Kidney (tissue), 14 donors: Measurements from ENCODE around the gene CACNG1. TPM values are rescaled to one million over a fixed set of nuclear protein-coding genes. Genes with fewer than 3 reads are reported as not detected.

Experiments
- DNase-seq, 5 donors: peaks; one replicate each; pipeline ENCODE4 v3.0.0-alpha.2; 2013 to 2020
- FAIRE-seq: peaks from 2 replicates; lab custom pipeline; 2012; peaks lifted over from hg19 to GRCh38; lab: Jason Lieb, UNC
- H3K27ac ChIP-seq, 2 donors: one replicate each; pipeline ENCODE4 v1.7.0; 2013; ENCODE audit warnings: low read depth in 2 of 2, low read length in 2 of 2, inconsistent platforms in 1 of 2
- H3K27me3 ChIP-seq: one replicate; pipeline ENCODE4 v1.7.1; 2013; ENCODE audit warnings: low read length, inconsistent platforms; ENCODE audit not compliant: control insufficient read depth, insufficient read depth
- H3K36me3 ChIP-seq, 3 donors: one replicate each; pipeline versions ENCODE4 v1.7.0 to v1.7.1; 2013; ENCODE audit warnings: low read length in 3 of 3, control low read depth in 1 of 3, inconsistent platforms in 1 of 3; ENCODE audit not compliant: insufficient read depth in 3 of 3, control insufficient read depth in 2 of 3
- H3K4me1 ChIP-seq, 3 donors: one replicate each; pipeline versions ENCODE4 v1.7.0 to v1.7.1; 2013; ENCODE audit warnings: low read length in 3 of 3, inconsistent platforms in 1 of 3, low read depth in 1 of 3; ENCODE audit not compliant: control insufficient read depth in 2 of 3, insufficient read depth in 2 of 3
- H3K4me3 ChIP-seq, 3 donors: one replicate each; pipeline versions ENCODE4 v1.7.0 to v1.8.1; 2013; ENCODE audit warnings: low read length in 3 of 3, control low read depth in 1 of 3, inconsistent platforms in 1 of 3
- H3K9ac ChIP-seq, 3 donors: one replicate each; pipeline versions ENCODE4 v1.7.0 to v1.7.1; 2013; ENCODE audit warnings: low read length in 3 of 3, control low read depth in 1 of 3, inconsistent platforms in 1 of 3
- H3K9me3 ChIP-seq, 3 donors: one replicate each; pipeline versions ENCODE4 v1.7.0 to v1.7.1; 2013; ENCODE audit warnings: low read length in 3 of 3, control low read depth in 1 of 3, inconsistent platforms in 1 of 3; ENCODE audit not compliant: control insufficient read depth in 2 of 3, insufficient read depth in 1 of 3
- intact Hi-C: fragments of 100-400 bp; cut with DNase I; formaldehyde crosslinking; loops from one replicate; pipeline ENCODE4 v1.11.1; 2022
- polyA plus RNA-seq: library from polyadenylated mRNA; stranded (reverse); fragments of 350-450 nt; fragmentation: Illumina TruSeq; extraction: RNeasy Lipid Tissue Mini Kit (QIAGEN cat#74804); gene quantifications from one replicate; pipeline ENCODE4 v1.2.3, GENCODE V29; 2014; ENCODE audit warnings: low read depth, low replicate concordance; ENCODE audit not compliant: insufficient read depth
- total RNA-seq: library from RNA; stranded (reverse); fragmentation: NEBNext Ultra II Directional; extraction: Animal tissue kit (Norgen Biotek cat#: 25700); gene quantifications from one replicate; pipeline ENCODE4 v1.2.1, GENCODE V29; 2021
- TF ChIP-seq, protein P1 (sequence below): IDR thresholded peaks from 3 replicates; pipeline ENCODE4 v1.5.1; 2012; ENCODE audit warnings: mild to moderate bottlenecking, moderate library complexity, borderline replicate concordance; ENCODE audit not compliant: insufficient read depth; ENCODE audit errors: extremely low read depth
- donor health status: control.
- donor health status: control.
- donor health status: control.
- donor health status: control.
- donor health status: control.
- donor health status: DM: yes; HTN: yes; CAD: no.
- donor health status: Normal renal cell carcinoma (clear cell type).

CACNG1 gene
- total and polyA plus RNA-seq, 2 donors from 2014 or later = not detected

DNA sequence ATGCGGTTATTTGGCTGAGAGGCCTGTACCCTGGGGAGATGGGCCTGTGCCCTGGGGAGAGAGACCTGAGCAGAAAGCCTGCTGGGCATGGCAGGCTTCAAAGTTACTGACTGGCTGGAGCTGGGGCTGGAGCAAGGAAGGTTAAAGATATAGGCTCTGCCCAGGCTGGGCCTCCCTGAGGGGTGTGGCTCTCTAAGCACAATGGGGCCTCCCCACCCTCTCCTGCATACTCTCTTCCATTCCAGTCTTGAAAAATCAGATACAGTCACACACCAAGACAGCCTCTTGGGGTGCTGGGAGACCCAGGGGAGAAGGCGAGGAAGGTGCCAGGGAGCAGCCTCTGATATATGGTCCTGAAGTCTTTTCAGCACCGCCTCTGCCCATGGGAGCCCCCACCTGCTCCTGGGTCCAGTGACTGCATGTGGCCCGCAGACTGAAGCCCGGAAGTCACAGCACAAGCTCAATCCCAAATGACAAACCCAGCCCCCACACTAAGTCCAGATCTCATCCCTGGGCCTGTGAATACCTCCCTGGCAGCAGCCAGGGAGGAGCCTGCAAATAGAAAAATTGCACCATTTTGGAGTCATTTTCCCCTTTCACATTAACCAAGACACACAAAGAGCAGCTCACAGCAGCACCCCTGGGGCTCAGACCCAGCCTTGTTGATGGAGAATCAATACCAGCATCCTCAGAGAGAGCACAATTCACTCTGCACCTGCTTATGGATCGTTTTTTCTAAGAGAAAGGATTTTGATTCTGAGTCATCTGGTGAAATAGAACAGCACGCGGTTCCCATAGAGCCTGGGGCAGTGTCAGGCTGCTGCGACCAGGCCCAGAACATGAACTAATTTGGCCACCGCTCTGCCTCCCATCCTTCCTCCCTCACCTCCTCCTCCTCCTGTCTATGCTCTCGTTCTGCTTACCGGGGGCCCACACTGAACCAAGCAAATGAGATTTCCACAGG lies 25.6 kb upstream of the CACNG1 start:
- Histone ChIP-seq H3K27me3 (no peaks in the 10 kb centered on the region), H3K4me3 (no peak overlapping the region), H3K9ac (no peak overlapping the region), H3K9me3 (no peaks in the 10 kb centered on the region), H3K4me1 (no peaks in the 10 kb centered on the region), H3K36me3 (no peaks in the 10 kb centered on the region), H3K27ac (no peak overlapping the region)
- no peak for FAIRE-seq
- no peak for DNase-seq
- intact Hi-C loops = no loop called here
- TF ChIP-seq, protein P1, sequence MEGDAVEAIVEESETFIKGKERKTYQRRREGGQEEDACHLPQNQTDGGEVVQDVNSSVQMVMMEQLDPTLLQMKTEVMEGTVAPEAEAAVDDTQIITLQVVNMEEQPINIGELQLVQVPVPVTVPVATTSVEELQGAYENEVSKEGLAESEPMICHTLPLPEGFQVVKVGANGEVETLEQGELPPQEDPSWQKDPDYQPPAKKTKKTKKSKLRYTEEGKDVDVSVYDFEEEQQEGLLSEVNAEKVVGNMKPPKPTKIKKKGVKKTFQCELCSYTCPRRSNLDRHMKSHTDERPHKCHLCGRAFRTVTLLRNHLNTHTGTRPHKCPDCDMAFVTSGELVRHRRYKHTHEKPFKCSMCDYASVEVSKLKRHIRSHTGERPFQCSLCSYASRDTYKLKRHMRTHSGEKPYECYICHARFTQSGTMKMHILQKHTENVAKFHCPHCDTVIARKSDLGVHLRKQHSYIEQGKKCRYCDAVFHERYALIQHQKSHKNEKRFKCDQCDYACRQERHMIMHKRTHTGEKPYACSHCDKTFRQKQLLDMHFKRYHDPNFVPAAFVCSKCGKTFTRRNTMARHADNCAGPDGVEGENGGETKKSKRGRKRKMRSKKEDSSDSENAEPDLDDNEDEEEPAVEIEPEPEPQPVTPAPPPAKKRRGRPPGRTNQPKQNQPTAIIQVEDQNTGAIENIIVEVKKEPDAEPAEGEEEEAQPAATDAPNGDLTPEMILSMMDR = no peak

DNA sequence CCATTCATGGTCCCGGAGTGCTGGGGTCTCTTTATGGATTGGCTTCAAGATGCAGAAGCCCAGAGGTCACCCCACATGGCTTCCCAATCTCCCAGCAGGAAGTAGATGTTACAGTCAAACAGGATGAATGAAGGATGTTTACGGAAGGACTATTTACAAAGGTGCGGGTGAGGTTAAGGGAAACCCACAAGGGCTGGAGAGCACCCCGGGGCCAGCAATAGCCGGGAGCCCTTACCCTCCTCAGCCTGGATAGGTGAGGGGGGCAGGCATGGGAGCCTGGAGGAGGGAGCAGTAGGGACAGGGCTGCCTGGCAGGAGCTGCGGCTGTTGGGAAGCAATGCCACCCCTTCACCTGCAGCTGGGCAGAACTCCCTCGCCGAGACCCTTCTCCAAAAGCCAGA lies 24.5 kb upstream of the CACNG1 start:
- Histone ChIP-seq H3K9me3 (no peaks in the 10 kb centered on the region), H3K4me3 (no peak overlapping the region), H3K27ac (no peak overlapping the region), H3K9ac (no peak overlapping the region), H3K4me1 (no peaks in the 10 kb centered on the region), H3K36me3 (no peaks in the 10 kb centered on the region), H3K27me3 (no peaks in the 10 kb centered on the region)
- TF ChIP-seq, protein P1 = no peak
- intact Hi-C loops = no loop called here
- DNase-seq (no peak), FAIRE-seq (no peak)

DNA sequence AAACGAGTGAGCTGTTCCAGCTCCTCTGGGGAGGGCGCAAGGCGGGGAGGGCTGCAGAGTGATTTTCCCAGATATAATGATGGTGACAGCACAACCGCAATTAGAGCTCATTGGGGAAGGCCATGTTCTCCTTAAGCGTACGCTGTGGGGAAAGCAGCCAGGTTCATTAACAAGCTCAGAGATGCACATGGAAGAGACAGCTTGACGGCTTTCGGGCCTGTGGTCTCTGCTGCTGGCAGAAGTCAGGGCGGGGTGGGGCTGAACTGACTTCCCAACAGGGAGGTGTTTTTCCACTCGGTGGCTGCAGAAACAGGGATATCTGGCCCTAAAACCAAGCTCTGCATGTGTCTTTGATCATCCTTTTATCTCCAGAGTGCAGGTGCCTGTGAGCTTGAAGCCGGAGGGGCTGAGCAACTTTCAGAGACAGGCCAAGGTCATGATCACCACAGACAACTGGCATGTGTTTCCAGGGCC lies 24.0 kb upstream of the CACNG1 start:
- TF ChIP-seq, protein P1 = no peak
- no peak overlapping the region for H3K4me3 ChIP-seq
- H3K9ac ChIP-seq = no peak overlapping the region
- no peaks in the 10 kb centered on the region for H3K27me3 ChIP-seq
- no peak overlapping the region for H3K27ac ChIP-seq
- no peaks in the 10 kb centered on the region for H3K4me1 ChIP-seq
- intact Hi-C loops = no loop called here
- FAIRE-seq (no peak), DNase-seq (no peak)
- H3K9me3 ChIP-seq = no peaks in the 10 kb centered on the region
- no peaks in the 10 kb centered on the region for H3K36me3 ChIP-seq
